Activated CD8-positive, alpha-beta T cell treated with anti-CD3 and anti-CD28 coated beads, Interleukin-2, amount 10 ng/mL, durations not matched to agents 7 days and 5 days (primary cell): ENCODE data around the gene SRGAP2B. TPM values are rescaled to one million over a fixed set of nuclear protein-coding genes. Genes with fewer than 3 reads are reported as not detected.
A peak's percentile ranks its signal among the peaks of the same experiment; 100 is the strongest.
"Not testable (repeated sequence)": the region's sequence is repeated elsewhere in the genome, so short reads cannot be mapped to it uniquely, and the experiment has no call there.

Experiments
- ATAC-seq: fragments of 150-1000 bp; cut with Tn5 transposase; one replicate; pipeline ENCODE4 v1.10.0; 2021; ENCODE audit warnings: moderate library complexity
- CTCF ChIA-PET: fragments of 350-600 bp; sonication (Branson Sonifier 250); formaldehyde crosslinking; loops from one replicate; lab custom pipeline; 2021; ENCODE audit warnings: antibody characterized with exemption; lab: Charles Lee
- POLR2A ChIA-PET: fragments of 350-600 bp; sonication (Branson Sonifier 250); formaldehyde crosslinking; loops from one replicate; lab custom pipeline; 2021; ENCODE audit warnings: antibody characterized with exemption; lab: Charles Lee
- DNase-seq: peaks from one replicate; pipeline ENCODE4 v3.0.0-alpha.2; 2020
- H3K27ac Mint-ChIP-seq: one replicate; pipeline ENCODE4 v1.8.0; 2021; ENCODE audit warnings: mild to moderate bottlenecking, mixed read lengths
- H3K27me3 Mint-ChIP-seq: one replicate; pipeline ENCODE4 v1.8.0; 2021; ENCODE audit warnings: low read depth, mixed read lengths
- H3K36me3 Mint-ChIP-seq: one replicate; pipeline ENCODE4 v1.8.0; 2021; ENCODE audit warnings: low read depth, mixed read lengths
- H3K4me1 Mint-ChIP-seq: one replicate; pipeline ENCODE4 v1.8.0; 2021; ENCODE audit warnings: low read depth, mixed read lengths
- H3K4me3 Mint-ChIP-seq: one replicate; pipeline ENCODE4 v1.8.0; 2021; ENCODE audit warnings: mild to moderate bottlenecking, mixed read lengths
- H3K9me3 Mint-ChIP-seq: one replicate; pipeline ENCODE4 v1.8.0; 2022; ENCODE audit warnings: mixed read lengths; ENCODE audit not compliant: insufficient read depth
- total RNA-seq, 2 experiments: library from RNA; stranded (reverse); gene quantifications; one replicate each; pipeline ENCODE4 v1.2.3, GENCODE V29; 2021

SRGAP2B gene
- total RNA-seq, 2 experiments from 2014 or later: 35.3 to 35.6 TPM

DNA sequence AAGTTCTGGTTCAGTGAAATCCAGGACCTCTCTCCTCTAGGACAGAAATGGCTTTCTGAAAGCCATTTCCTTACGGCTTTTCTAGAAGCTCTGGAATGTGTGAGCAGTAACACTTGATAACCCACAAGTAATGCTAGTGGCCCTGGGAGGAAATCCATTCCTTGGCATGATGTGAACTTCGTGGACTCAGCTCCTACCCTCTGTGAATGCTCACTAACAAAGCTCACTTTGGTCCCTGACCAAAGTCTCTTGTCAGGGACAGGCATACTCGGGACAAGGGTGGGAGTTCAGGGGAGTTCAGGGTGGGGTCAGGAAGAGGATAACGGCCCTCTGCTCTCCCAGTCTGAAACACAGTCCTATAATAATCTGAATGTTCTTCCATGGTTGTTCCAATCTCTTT is 172.3 kb downstream of the SRGAP2B start:
- DNase-seq, H3K27me3 Mint-ChIP-seq, H3K36me3 Mint-ChIP-seq, H3K4me3 Mint-ChIP-seq, H3K4me1 Mint-ChIP-seq, ATAC-seq, H3K27ac Mint-ChIP-seq, CTCF ChIA-PET, POLR2A ChIA-PET, H3K9me3 Mint-ChIP-seq: not testable (repeated sequence)

DNA sequence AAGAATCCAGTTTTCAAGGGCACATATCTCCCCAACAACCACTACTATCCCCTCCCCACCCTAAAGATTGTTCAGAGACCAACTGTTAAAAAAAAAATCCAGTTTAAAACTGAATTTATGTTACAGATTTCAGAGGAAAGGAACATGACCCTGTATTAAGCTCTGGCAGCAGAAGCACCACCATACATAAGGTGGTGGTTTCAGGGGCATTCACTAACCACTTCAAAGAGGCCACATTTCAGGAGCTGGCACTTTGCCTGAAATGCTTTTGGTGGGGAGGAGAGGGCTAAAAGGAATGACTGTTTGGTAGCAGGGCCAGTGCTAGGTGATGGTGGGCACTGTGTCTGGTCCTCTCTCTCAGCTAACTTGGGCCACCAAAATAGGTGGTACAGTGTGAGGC is 176.0 kb downstream of the SRGAP2B start:
- H3K27me3 Mint-ChIP-seq, H3K9me3 Mint-ChIP-seq, DNase-seq, POLR2A ChIA-PET, H3K36me3 Mint-ChIP-seq, CTCF ChIA-PET, H3K27ac Mint-ChIP-seq, H3K4me3 Mint-ChIP-seq, H3K4me1 Mint-ChIP-seq: not testable (repeated sequence)
- ATAC-seq: peak; percentile 28

DNA sequence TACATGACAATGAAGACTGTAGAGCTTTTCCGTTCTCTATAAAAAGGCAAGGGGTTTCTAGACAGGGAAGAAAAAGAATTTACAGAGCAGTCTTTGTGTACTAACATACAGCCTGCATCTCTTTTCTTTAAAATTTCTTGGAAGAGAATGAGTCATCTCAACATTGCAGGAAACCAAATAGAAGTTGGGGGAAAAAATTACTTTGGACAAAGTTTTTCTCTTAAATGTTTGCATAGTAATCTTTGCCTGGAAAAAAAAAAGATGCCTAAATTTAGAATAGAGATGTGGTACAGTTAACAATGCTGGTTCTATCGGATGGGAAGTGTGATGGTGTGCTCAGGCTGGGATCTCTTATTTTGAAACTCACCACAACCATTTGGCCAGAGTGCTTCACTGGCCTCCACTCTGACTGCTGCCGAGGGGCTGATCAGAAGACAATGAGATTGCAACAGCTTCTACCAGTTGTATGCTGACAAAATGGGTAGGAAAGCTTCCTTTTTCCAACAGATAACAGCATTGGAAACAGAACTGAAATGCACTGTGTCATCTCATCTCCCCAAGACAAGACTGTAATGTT is 177.0 kb downstream of the SRGAP2B start:
- H3K4me1 Mint-ChIP-seq, CTCF ChIA-PET, H3K27me3 Mint-ChIP-seq, H3K9me3 Mint-ChIP-seq, DNase-seq, H3K36me3 Mint-ChIP-seq, POLR2A ChIA-PET: not testable (repeated sequence)
- Mint-ChIP-seq H3K27ac (peak overlapping the region; percentile 49), H3K4me3 (peak overlapping the region; percentile 22)
- ATAC-seq: peak; percentile 43

DNA sequence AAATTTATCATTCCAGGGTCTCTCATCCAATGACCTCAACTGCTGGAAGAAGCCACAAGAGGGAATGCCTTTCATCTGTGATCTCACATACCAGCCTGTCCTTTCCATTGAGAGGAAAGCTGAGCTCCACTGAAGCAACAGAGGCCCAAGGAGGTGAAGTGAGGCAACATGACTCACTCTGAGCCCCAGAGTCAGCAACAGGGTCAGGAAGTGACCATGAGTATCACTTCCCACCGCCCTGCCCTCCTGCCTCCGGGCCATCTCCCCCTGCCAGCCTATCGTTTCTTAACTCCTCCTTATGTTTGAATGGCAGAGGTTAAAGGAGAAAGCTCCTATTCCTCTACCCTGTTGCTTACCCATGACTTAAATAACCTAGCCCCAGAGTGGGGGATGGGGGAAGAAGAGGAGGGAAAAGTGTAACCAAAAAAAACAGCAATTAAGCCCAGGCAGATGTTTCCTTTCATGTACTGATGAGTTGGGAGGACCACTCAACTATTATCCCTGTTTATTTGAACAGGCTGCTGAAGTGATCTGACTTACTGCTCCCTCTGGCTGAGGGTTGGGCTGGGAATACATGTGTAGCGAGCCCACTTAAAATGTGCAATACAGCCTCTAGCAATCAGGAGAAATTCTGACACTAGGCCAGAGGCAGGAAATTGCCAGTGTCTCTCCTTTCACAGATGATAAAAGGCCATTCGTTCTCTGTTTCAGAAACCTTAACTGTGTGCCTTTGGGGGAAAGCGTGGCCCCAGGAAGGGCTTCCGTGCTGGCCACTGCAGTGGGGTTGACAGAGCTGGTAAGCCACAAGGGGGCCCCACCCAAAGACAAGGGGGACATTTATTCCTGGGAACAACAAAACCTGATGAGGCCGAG is 177.7 kb downstream of the SRGAP2B start:
- H3K4me1 Mint-ChIP-seq, CTCF ChIA-PET, H3K4me3 Mint-ChIP-seq, H3K9me3 Mint-ChIP-seq, H3K27me3 Mint-ChIP-seq, POLR2A ChIA-PET, H3K27ac Mint-ChIP-seq, DNase-seq, H3K36me3 Mint-ChIP-seq: not testable (repeated sequence)
- peak; percentile 68 for ATAC-seq

DNA sequence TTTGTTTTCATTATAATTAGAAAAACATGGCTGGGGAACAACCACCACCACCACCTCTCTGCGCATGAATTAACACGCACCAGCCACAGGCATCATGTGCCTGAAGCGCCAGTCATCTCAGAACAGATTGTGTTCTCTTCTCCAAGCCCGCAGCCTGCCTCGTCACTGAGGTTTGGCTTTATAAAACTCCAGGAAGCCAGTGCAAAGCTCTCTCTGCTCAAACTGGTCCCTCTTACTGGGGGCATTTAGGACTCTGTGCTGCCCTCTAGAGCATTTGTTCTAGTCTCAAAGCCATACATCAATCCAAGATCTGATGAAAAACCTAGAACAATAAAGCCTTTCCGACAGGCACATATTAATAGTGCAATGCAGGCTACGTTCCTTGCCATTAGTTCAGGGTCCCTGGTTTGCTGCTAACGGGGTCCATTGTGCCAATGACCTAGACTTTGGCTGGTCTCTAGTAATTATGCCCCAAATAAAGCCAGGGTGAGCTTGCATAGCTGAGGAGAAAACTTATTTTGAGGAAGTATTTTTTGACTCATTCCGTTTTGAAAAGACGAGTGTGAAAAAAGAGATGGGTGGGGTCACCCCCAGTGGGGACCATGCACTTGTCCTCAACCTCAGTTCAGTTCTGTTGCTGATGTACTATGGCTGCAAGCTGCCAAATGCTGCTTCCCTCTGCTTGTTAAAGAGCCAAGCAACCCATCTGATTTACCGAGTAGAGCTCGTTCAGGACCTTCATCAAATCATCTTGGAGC is 181.0 kb downstream of the SRGAP2B start:
- H3K9me3 Mint-ChIP-seq, POLR2A ChIA-PET, H3K36me3 Mint-ChIP-seq, H3K27ac Mint-ChIP-seq, DNase-seq, H3K4me3 Mint-ChIP-seq, H3K27me3 Mint-ChIP-seq, CTCF ChIA-PET, H3K4me1 Mint-ChIP-seq: not testable (repeated sequence)
- ATAC-seq: peak; percentile 56

DNA sequence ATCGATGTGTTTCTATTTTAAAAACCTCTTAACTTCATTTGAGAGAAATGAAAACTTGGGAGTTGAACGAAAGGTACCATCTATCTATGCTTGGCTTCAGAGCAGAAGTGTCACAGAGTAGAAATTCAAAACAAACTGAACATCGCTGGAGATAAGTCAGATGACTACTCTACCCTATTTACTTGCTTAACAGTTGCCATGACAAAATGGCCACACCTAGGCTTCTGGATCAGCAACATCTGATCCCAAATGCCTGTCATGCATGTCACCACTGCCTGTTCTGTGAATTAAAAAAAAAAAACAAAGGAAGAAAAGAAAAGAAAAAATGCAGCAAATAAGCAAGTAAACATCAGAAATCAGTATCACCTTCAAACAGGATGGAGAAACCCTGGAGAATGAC is 181.7 kb downstream of the SRGAP2B start:
- H3K4me1 Mint-ChIP-seq, CTCF ChIA-PET, H3K9me3 Mint-ChIP-seq, ATAC-seq, DNase-seq, POLR2A ChIA-PET, H3K27me3 Mint-ChIP-seq, H3K4me3 Mint-ChIP-seq, H3K27ac Mint-ChIP-seq, H3K36me3 Mint-ChIP-seq: not testable (repeated sequence)

DNA sequence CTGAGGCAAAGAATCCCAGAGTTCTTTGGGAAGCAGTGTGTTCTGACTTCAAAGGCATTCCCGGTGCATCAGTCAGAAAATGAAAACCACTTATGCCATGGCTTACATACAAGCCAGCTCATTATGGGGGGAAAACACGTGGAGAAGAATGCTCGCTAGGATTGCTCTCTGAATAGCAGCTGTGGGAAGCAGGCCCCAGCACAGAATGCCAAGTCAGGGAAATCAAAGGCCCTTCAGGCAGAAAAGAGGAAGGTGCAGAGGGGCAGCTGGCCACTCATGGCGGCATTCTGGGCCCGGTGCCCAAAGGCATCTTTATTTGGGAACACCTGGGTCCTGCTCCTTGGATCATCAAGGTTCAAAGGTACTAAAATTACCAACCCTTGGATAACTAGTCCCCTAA is 184.4 kb downstream of the SRGAP2B start:
- POLR2A ChIA-PET, H3K27me3 Mint-ChIP-seq, H3K27ac Mint-ChIP-seq, CTCF ChIA-PET, H3K4me1 Mint-ChIP-seq, H3K4me3 Mint-ChIP-seq, DNase-seq, H3K9me3 Mint-ChIP-seq, ATAC-seq, H3K36me3 Mint-ChIP-seq: not testable (repeated sequence)

DNA sequence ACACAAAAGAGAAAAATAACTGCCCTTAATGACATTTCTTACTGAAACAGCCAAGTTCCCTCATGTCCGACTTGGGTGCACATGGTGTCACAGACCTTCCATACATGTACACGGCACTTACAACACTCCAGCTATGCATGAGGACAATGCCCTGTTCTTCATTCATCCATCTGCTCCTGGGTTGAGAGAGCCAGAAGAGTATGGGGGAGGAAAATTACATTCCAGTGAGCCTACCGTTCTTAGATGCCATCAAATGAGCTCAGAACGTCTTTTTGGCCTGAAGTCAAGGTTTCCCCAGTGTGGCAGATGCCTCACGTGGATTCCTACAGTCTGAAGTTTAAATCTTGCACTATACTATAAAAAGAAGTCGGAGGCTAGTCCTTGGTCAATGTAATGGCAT is 194.3 kb downstream of the SRGAP2B start:
- H3K9me3 Mint-ChIP-seq, CTCF ChIA-PET, H3K27ac Mint-ChIP-seq, H3K27me3 Mint-ChIP-seq, DNase-seq, H3K36me3 Mint-ChIP-seq, H3K4me3 Mint-ChIP-seq, H3K4me1 Mint-ChIP-seq, ATAC-seq, POLR2A ChIA-PET: not testable (repeated sequence)

DNA sequence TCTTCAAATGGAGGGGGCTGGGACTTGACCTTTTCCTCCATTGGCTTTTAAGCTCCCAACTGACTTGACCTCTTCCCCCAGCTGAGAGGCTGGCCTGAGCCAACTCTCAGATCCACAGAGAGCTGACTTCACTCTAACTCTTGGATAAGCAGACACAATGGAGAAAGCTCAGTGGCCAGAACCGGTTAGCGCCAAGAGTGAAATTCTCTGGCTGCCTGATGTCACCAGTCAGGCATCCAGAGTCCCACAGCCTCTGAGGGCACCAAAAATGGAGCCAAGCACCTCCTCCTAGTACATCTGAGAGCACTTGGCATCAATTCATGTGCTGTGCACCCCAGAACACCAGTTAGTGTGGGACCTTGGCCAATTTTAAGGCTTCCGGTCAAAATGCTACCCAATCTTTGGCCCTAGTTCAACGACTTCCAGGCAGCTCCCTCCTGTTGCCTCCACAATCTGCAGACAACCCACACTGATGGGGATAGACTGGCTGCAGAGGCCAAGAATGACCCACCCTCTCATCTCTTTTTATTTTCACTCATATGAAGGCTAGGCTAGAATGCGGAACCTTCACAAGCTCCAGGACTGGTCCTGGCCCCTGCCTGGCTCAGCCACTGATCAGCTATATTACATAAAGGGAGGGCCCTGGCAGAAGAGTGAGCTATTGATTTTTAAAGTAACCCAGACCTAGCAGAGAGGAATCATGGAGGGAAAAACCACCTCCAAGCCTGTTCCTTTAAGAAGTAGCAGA is 200.5 kb downstream of the SRGAP2B start:
- H3K9me3 Mint-ChIP-seq, DNase-seq, H3K4me1 Mint-ChIP-seq, H3K36me3 Mint-ChIP-seq, ATAC-seq, CTCF ChIA-PET, H3K4me3 Mint-ChIP-seq, POLR2A ChIA-PET, H3K27me3 Mint-ChIP-seq, H3K27ac Mint-ChIP-seq: not testable (repeated sequence)

DNA sequence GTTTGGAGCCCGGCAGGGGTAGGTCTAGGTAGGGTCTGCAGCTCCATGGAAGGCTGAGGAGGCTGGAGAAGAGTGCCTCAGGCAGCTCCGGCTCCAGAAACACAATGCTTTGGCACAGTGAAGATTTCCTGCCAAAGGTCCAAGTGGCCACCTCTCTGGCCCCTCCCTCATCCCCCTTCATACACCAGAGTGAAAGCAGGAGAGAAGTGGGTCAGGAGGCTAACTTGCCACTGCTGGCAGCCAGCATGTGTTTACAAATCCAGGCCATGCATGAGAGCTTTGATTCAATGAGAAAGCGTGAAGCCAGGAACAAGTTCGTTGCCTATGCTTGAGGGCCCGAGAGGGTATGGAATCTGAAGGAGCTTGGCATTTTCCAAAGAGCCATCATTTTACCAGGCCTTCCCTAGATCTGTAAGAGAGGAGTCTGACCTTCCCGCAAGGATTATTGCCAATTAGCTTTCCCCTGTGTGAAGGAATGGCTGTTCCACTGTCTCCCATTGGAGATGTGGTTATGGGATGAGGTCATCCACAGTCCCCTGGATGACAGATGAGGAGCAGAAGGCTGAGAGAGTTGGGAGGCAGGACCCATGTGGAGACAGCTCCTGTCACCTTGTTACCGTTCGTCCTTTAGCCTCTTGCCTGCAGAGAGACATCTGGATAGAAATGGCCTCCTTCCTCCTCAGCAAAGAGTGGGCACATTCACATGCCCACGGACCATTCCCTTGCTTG is 201.3 kb downstream of the SRGAP2B start:
- CTCF ChIA-PET: not testable (repeated sequence)

DNA sequence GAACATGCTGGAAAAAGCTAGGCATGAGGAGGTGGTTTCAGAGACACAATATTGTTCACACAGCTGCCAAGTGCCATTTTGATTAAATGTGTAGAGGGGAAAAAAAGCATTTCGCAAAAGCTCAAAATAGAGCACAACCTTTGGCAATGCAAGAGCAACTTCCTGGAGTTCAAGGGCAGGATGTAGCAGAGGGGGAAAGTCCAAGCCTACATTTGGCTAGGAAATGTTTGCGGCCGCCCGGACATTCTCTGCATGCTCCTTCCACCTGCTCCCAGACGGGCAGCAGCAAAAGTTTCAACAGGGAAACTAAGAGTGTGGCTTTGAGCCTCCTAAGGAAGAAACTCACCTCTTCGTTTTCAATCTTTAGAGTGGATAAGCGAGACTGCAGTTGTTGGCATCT is 202.1 kb downstream of the SRGAP2B start:
- H3K27me3 Mint-ChIP-seq, DNase-seq, H3K4me3 Mint-ChIP-seq, ATAC-seq, POLR2A ChIA-PET, CTCF ChIA-PET, H3K36me3 Mint-ChIP-seq, H3K9me3 Mint-ChIP-seq, H3K27ac Mint-ChIP-seq, H3K4me1 Mint-ChIP-seq: not testable (repeated sequence)

More for the DNA sequence above, 201.3 kb downstream of the SRGAP2B start:
- H3K27ac Mint-ChIP-seq, H3K27me3 Mint-ChIP-seq, ATAC-seq, H3K4me3 Mint-ChIP-seq, H3K36me3 Mint-ChIP-seq, POLR2A ChIA-PET, H3K9me3 Mint-ChIP-seq, DNase-seq, H3K4me1 Mint-ChIP-seq: not testable (repeated sequence)
